ENCODE data around the gene CFAP73.

GRCh38 chr12:113111247-113111646 lies 38.3 kb upstream of the CFAP73 start:
- no peak for TF ChIP-seq USF2 (IDR thresholded peaks at IDR 0.05; ENCODE audit: borderline replicate concordance, low read depth, low read length)
- TF ChIP-seq CTCF (IDR thresholded peaks at IDR 0.05 in 2 of 3, conservative IDR thresholded peaks at IDR 0.05 in 1 of 3; ENCODE audit: control insufficient read depth in 2 of 3, extremely low read depth in 1 of 3, insufficient read depth in 1 of 3, low read depth in 3 of 3, low read length in 3 of 3): no peak
- no peak for TF ChIP-seq SIX5 (IDR thresholded peaks at IDR 0.05; ENCODE audit: low read depth, low read length, severe bottlenecking)
- no peak for TF ChIP-seq POLR2AphosphoS5 (IDR thresholded peaks at IDR 0.05; ENCODE audit: low read length)
- no peak for TF ChIP-seq POLR2A (IDR thresholded peaks at IDR 0.05; ENCODE audit: low read depth, low read length)
- TF ChIP-seq HDAC2 (IDR thresholded peaks at IDR 0.05): no peak
- TF ChIP-seq FOXM1 (IDR thresholded peaks at IDR 0.05; ENCODE audit: low read depth, low read length): no peak
- TF ChIP-seq POLR2AphosphoS2 (IDR thresholded peaks at IDR 0.05; ENCODE audit: low read depth, low read length): no peak
- no peak for TF ChIP-seq TCF7 (IDR thresholded peaks at IDR 0.05; ENCODE audit: borderline replicate concordance)
